HL-60/S4 treated with phorbol 12-myristate 13-acetate at 8.2 ng/mL for 4 days and 3 days (cell line): ENCODE results near the gene NTF3.

Source experiments
- in situ Hi-C: fragments of 300-500 bp; cut with MboI; formaldehyde crosslinking; loops from 2 replicates; pipeline ENCODE4 v1.15.0; 2022; ENCODE audit warnings: low sequenced_read_pairs

Gene NTF3

DNA sequence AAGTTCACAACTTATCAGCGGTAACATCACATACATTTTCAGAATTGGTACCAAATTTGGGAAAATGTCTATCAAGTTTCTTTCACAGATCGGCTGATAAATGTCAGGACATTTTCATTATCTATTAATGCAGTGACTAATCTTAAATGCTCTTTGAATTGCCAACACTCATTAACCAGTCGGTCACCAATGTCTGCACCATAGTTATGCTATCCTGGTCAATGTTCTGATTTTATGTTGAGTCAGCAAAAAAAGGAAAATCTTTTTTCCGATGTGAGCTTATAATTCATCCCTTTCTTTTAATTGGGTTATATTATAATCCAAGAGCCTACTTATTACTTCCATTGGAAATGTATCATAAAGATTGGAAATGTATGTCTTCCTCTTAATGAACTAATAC lies 77.2 kb downstream of the NTF3 start:
- in situ Hi-C loops = no loop called here

DNA sequence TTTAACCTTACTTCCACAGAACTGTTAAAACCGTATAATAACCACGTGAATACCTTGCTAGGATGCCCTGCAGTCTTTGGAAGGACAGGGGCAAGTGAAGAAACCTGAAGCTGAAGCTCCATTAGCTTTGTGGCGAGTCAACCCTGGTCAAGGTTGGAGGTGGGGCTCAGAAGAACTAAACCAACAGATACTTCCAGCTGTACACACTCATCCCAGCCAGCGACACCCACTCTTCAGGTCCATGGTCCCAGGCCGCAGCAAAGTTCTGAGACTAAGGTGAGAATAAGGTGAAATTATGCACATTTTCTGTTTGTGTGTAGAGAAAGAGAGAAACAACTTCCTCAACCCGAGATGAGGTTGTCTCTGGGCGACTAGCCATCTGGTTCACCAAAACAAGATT lies 77.6 kb downstream of the NTF3 start:
- in situ Hi-C loops = no loop called here

DNA sequence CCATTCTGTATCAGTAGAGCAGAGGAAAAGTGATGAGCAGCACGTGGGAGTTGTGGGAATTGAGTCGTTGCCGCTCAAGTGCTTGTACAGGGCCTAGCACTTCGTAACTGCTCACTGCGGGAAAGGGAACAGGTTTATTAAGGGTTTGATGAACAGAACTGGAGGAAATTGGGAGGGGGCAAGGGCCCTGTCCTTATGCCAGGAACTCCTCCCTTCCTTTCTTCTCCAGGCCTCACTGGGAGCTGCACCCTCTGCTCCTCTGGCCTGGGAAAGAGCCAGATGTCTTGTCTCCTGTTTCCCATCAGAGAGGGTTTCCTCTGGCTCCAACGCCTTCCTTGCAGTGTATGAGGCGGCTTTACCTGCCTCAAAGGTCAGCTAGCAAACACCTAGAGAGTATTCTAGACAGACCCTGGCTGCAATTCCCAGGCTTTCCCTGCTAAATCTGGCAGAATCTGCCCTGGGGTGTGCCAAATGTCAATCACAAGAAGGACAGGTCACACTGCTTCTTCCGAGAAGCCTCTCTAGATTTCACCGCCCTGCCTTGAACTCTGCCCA lies 78.4 kb downstream of the NTF3 start:
- in situ Hi-C loops = no loop called here

DNA sequence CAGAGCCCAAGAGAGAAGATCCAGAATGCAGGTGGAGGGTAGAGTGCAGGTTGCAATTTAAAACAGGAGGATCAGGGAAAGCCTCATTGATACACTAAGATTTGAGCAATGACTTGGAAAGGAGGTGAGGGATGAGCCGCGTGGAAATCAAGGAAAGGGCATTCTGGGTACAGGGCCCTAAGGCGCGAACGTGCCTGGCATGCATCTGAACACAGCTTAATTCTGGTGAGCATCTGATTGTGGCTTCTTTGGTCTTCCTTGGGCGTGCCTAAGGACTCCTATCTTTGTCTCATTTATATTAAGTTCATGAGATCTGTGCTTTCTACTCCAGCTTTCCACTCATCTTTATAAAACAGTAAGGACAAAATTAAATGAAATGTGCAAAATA lies 79.3 kb downstream of the NTF3 start:
- in situ Hi-C loops = no loop called here

DNA sequence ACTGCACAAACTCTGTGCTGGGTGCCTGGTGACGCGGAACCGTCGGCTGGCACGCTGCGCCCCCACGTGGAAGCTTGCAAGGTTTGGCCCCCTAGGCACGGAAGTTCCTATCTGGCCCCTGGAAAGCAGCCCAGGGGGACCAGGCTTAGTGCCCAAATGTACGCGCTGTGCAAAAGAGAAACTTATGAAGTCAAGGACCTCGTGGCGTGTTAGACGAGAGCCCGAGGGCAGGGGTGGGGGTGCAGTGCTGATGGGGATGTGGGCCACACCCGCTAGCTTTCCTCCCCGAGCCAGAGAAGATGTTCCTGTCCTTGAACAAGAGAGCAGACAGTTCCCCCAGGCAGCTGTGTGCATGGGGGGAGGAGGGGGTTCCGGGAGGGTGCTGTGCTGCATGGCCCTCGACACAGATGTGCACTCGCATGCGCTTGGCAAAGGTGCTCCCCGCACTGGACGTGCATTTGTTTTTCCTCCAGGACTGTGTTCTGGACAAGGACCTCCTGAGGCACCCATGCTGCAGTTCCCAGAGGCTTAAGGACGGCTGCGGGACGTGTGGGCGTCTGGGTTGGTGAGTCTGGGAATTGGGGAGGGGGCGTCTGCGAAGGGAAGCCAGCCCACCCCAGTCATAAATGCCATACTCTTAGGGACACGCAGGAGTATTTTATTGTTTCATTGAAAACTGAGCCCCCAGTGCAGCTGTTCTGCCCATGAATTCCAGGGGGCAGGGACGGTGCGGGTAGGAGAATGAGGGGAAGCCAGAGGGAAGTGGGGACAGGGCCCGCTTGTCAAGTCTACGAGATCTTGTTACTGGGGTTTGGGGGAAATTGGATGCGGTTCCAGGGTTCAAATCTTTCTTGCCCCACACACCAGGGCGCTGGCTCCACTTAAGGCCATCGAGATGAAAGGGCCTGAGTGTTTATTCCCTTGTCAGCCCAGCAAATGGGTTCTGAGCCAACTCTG lies 80.0 kb downstream of the NTF3 start:
- in situ Hi-C loops = no loop called here

DNA sequence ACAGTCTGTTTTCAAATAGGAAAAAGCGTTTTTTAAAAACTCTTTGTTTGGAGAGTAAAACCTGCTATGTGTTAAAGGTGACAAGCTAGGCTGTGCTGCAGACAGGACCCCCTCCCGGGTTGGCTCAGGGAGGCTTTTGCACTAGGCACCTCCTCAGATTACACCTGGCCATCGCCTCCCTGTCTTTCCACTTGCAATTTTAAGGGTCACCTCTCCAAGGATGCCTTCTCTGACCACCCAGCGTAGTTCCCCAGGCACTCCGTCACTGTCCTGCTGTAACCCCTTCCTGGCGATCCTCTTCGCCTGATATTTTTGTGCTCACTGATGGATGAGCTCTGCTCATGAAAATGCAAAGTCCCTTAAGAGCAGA lies 80.7 kb downstream of the NTF3 start:
- in situ Hi-C loops = no loop called here

DNA sequence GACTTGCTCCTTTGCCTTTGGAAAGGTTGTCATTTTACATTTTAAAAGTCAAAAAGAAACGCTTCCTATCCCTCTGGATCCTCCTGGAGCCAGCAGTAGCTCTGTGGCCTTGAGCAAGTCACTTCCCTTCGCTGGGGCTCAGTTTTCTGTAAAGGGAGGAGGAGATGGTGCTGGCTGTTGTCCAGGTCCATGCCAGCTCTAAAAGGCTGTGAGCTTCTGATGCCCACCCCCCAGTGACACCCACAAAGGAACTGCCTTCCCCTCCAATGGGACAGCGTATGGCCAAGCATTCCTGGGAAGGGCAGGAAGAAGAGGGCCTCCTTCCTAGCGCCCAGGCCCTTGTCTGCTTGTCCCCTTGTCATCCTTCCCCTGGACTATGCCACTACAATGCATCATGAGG lies 81.5 kb downstream of the NTF3 start:
- in situ Hi-C loops = no loop called here

DNA sequence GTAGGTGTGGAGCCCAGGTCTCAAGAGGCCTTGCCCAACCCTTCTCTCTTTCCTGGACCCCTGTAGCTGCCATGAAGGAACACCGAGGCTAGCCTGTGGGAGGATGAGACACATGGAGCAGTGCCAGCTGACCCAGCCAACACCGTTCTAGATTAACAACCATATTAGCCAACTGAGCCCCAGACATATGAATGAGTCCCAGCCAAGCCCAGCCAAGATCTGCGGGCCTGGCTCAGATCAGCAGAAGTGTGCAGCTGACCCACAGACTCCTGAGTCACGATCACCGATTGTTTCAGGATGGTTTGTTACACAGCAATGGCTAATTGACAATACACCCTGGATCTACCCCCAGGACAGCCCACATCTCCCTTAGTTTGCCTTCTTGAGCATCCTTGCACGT lies 82.1 kb downstream of the NTF3 start:
- in situ Hi-C loops = no loop called here

DNA sequence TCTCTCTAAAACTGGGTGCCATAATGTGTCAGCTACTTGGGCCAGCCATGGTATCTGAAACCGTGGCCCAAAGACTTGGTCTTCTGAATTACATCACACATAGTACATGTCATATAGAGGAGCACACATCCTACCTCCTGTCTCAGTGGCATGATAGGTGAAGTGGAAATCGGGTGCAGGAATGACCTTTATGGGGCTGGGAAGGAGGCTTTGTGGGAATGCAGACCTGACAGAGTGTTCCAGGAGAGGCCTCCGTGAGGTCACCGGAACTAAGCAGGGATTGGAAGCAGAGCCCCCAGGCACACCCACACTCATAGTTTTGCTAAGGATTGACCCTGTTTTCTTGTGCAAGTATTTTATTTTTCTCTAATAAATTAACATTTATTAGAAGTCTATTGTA lies 82.6 kb downstream of the NTF3 start:
- in situ Hi-C loops = no loop called here

DNA sequence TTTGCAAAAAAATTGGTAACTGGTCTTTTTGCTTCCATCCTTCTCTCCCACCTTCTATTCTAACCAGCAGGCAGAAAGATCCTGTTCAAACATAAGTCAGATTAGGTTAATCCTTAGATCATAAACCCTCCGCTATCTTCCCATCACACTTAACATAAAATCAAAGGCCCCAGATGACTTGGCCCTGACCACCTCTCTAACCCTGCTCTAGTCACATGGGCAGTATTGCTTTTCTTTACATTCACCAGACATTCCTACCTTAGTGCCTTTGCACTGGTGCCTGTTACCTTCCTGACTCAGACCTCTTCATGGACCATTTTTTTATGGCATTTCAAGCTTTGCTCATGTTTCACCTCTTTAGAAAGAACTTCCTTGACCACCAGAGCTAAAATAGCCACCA lies 83.5 kb downstream of the NTF3 start:
- in situ Hi-C loops = no loop called here

DNA sequence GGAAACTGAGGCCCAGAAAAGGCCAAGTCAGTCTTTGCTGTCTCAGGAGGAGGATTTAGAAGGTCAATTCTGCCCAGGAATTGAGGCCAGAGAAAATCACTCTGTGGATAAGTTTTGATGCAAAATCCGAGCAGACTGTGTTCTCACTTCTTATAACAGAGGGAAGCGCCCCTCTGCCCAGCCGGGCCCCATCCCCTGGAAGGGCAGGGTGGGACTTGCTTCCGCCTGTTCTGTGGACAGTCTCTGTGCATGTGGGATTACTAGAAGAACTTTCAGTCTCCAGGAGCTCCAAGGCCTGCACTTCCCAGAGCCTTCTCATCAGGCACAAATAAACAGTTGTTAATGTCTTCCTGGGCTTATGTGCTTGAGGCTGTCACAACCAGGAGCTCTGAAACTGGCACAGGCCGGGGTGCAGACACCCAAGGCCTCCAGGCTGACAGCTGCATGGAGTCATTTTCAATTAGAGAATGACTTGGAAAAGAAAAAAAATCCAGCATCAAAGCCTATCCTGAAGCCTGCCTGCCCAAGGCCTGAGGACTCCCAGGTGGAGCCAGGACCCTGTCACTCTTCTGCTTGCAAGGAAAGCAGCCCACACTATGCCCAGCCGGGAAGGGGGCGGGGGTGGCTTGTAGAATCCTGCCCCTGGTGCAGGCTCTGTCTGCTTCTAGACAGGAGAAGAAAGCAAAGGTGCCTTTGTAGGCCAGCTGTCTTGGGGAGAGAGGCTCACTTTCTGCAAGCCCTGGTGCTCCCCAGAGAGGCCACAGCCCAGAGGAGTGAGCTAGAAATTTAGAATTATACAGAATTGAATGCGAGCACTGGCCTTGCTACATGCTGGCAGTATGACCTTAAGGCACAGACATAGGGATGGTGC lies 84.7 kb downstream of the NTF3 start:
- in situ Hi-C loops = no loop called here

DNA sequence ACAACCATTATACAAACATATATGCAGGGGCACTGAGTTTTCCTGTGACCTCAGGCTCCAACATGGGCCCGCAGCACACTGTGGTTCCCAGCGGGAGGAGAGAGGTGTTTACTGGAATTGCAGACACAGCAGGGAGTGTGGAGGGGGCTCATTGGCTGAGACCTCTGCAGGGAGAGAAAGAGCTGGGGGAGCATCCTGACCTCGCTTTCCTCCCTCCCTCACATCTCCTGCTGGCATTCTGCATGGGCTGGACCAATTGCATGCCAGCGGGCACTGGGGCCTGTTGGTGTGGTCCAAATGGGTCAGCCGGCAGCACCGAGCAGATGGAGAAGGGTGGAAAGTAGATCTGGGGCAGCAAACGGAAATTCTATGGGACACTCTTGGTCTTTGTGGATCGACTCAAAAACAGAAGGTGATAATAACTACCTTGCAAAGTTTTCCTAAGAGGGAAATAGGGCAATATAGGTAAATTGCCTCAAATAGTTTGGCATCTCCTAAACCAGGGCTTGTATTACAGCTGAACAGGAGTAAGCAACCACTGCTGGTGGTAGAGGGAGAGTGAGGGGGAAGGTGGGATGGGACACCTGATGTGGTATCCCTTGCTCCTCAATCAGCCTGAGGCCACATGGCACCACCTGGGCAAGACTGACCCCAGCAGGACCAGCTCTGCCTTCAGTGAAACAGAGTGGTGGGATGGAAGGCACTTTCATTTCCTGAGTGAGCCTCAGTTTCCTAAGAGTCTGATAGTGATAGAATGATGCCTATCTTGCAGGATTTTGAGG lies 86.9 kb downstream of the NTF3 start:
- in situ Hi-C loops = no loop called here

DNA sequence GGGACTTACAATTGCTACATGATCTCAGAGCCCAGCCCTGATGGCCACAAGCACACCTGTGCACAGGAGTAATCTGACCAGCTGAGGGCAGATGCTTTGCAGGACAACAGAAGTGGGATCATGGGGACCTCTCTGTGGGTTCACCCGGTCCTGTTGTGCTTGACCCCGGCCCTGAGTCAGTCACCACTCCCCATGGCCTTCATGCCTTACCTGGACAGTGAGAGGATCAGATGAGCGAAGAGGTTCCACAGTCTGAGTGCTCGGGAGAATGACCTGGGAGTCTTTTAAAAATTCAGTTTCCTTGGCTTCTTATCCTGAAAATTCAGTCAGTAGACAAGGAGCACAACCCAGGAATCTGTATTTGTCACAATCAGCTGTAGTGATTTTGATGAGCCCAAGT lies 88.1 kb downstream of the NTF3 start:
- in situ Hi-C loops = no loop called here

DNA sequence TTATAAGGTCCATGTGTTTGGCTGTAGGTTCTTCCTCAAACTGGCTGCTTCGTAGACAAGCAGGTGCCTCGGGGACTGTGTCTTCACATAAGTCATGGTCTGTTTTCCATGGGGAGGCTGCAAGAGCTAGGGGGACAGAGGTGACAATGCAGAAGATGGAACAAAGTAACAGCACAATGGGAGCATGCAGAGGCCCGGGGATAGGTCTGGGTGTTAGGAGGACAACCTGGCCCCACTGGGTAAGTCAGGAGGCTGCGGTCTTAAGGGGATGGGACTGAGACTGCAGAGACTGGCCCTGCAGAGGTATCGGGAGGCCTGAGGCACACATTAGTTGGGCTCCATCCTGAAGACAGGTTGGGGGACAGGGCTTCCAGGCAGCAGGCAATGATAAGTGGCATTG lies 88.9 kb downstream of the NTF3 start:
- in situ Hi-C loops = no loop called here

DNA sequence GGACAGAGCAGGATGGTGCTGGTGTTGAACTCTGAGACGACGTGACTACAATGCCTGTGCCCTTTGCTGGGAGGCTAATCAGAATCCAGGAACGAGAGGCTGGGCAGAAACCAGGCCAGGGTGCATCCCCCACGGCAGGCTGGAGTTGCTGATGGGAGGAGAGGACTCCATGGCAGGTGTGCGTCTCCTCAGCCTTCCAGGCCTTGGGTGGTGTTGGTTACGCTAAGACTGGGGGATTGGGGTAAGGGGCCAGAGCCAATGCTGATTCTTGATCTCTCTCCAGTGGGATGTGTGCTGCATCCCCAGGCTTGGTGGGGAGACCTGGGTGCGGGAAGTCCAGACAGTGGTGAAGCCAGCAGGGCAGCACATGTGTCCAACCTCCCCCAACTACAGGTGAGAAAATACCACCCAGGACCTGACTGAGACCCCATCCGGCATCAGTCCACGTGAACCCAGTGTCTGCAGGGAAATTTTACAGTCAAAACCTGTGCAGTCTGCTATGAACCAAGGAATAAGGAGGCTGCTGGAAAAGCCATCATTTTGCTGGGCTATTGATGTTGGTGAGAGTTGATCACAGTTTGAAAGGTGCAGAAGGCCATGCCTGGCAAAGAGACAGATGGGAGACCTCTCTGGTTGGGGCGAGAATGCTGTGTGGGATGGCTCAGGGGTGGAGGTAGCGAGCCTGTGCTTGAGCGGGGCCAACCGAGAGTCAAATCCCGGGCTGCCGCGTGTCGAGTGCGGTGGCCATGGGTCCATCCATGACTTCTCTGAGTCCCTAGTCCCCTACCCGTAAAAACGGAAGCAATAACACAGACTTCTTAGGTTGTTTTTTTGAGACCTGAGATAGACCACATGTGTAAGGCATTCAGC lies 89.8 kb downstream of the NTF3 start:
- in situ Hi-C loops = no loop called here

DNA sequence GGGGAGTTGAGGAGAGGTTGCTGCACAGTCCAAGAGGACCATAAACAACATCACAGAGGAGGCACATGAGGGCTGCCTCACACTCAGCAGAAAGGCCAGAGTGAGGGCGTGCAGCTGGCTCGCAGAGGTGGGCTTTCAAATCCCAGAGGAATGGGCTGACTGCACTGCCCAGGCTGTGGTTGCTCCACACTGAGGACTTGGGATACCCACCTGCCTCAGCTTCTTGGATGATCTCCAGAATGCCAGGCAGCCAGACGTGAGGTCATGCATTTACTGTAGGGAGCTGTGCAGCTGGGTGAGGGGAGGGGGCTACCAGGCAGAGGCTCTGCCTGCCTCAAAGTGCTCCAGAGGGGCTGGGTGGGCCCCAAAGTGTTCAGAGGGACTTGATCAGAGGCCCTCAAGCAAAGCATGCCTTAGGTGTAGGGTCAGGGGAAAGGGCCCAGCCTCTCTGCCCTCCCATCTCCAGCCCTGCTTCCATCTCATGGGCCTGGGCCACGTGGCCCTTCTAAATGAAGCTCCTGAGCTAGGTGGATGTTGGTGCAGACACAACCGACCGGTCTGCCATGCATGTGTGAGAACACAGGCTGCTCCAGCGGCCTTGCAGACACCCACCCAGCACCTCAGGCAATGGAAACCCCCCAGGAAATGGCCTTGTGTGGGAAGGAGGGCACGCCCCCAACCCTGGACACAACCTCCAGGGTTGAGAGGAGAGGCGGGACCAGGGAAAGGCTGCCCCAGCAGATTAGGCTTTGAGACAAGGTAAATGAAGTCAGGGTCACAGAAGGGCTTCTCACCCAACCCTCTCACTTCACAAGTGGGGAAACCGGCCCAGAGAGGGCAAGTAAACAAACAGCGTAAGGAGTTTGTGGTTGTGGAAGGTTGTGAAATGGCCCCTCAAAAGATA lies 90.8 kb downstream of the NTF3 start:
- in situ Hi-C loops = no loop called here

DNA sequence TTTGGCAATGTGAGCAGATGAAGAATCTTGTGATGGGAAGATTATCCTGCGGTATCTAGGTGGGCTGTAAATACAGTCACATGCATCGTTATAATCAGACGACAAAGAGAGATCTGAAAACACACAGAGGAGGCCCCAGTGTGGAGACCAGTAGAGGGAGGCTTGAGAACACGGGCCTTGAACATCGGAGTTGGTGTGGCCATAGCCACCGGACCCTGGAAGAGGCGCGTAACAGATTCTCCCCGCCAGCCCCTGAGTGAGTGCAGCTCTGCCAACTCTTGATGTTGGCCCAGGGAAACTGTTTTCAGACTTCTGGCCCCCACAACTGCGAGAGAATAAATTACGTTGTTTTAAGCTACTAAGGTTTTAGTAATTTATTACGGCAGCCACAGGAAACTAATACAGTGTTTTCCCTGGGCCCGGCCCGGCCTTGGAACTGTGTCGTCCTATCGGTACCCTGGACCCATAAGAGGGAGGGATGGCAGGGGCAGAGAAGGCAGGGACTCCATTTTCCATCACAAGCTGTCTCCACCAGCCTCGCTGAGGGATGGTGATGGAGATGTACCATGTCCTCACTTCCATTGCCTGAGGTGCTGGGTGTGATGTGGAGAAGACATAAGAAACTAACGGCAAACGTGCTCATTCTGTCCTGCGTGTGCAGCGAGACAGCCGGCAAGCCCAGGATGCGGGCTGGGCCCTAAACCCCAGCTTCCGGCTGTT lies 91.6 kb downstream of the NTF3 start:
- in situ Hi-C loops = no loop called here

DNA sequence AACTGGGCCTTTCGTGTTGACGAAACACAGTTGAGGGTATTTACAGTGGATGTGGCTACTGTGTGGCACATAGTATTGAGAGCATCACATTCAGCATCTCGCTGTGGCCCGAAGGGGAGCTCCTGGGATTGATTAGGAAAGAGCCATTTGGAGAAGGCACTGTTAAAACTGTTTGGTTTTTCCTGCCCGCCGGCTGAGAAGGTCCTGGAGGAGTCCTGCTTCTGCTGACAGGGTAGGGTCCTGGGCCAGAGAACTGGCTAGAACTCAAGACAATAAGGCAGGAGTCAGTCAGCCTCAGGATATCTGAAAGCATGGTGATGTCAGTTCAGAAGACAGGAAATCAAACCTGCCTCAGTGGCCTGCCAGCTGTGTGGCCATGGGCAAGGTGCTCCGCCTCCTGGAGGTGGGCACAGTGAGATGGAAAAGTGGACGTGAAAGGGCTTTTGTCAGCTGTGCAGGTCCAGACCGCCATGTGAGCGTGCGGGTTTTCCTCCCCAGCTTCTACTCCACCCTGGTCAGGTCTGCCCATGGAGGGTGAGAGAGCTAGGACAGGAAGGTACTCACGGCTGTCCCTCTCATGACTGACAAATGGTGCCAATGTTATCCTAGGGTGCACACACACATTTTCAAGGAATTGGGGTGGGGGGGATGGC lies 92.3 kb downstream of the NTF3 start:
- in situ Hi-C loops = no loop called here
